Measurements from ENCODE around the gene FBN2. TPM values are rescaled to one million over a fixed set of nuclear protein-coding genes. Genes with fewer than 3 reads are reported as not detected.

The FBN2 gene
- total RNA-seq, 1 experiment from 2014 or later = 0.08 TPM

GRCh38 chr5:128213833-128214232 lies 324.2 kb downstream of the FBN2 start:
- Histone ChIP-seq H3K9me3 (ENCODE audit: control insufficient read depth, insufficient read depth, low read depth, low read length) (no peaks in the 10 kb centered on the region), H3K36me3 (ENCODE audit: control insufficient read depth, insufficient read depth, low read length) (no peaks in the 10 kb centered on the region), H3K27me3 (ENCODE audit: control insufficient read depth, insufficient read depth, low read length) (no peaks in the 10 kb centered on the region), H3K27ac (ENCODE audit: low read length) (no peak overlapping the region), H3K4me3 (ENCODE audit: low read depth in 2 of 2, low read length in 2 of 2) (no peak overlapping the region), H3K4me1 (ENCODE audit: control insufficient read depth, insufficient read depth, low read length) (no peaks in the 10 kb centered on the region; the same call in 1 of the 2 replicates)
- no TSS peak for BruUV-seq (replicated peaks)
- in situ Hi-C loops (cut with HindIII; ENCODE audit: low pct_unique_long_range_greater_than_20kb, low sequenced_read_pairs) (no loop called here), intact Hi-C loops (cut with micrococcal nuclease; ENCODE audit: unreplicated experiment) (loop anchor here (2.0 to 5.0 kb wide), 3 partner anchors 285 to 628 kb away; no protein-coding TSS in a partner anchor)
- TF ChIP-seq TCF7L2 (IDR thresholded peaks at IDR 0.05; ENCODE audit: low read depth, low read length) (no peak), SIN3A (IDR thresholded peaks at IDR 0.05; ENCODE audit: borderline replicate concordance, insufficient read depth, low read depth, low read length) (no peak), POLR2AphosphoS5 (IDR thresholded peaks at IDR 0.05; ENCODE audit: low read depth, low read length) (no peak), REST (IDR thresholded peaks at IDR 0.05; ENCODE audit: insufficient read depth in 1 of 2, low read depth in 2 of 2, low read length in 1 of 2) (no peak), CTCF (IDR thresholded peaks at IDR 0.05) (no peak)
- POLR2A ChIA-PET = no interaction called here
- CTCF ChIA-PET = no interaction called here
- DNase-seq (ENCODE audit: low read depth, low spot score) (no peak), ATAC-seq (no peak)

DNA sequence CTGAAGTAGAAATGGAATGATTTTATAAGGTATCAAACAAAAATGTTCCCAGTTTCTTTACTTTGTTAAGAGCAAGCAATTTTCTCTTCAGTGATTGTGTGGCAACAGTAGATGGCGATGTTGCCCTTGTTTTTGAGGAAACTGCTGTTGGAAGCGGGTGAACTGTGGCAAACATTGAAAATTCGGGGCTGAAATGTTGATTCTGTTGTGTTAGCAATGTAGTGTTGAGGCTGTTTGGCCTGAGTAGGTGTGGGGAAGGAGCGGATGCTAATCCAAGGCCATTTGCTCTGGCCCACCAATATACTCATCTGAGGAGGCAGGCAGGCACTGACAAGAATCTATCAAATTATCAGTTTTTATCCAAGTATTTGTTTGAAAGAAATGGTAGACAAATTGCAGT lies 324.7 kb downstream of the FBN2 start:
- Histone ChIP-seq H3K27ac (ENCODE audit: low read length) (no peak overlapping the region), H3K4me3 (ENCODE audit: low read depth in 2 of 2, low read length in 2 of 2) (no peak overlapping the region), H3K4me1 (ENCODE audit: control insufficient read depth, insufficient read depth, low read length) (no peaks in the 10 kb centered on the region; the same call in 1 of the 2 replicates), H3K9me3 (ENCODE audit: control insufficient read depth, insufficient read depth, low read depth, low read length) (no peaks in the 10 kb centered on the region), H3K36me3 (ENCODE audit: control insufficient read depth, insufficient read depth, low read length) (no peaks in the 10 kb centered on the region), H3K27me3 (ENCODE audit: control insufficient read depth, insufficient read depth, low read length) (no peaks in the 10 kb centered on the region)
- ATAC-seq (peak; percentile 60; the same call in 1 of the 2 replicates), DNase-seq (ENCODE audit: low read depth, low spot score) (peak; percentile 53)
- ChIA-PET CTCF (no interaction called here), POLR2A (no interaction called here)
- in situ Hi-C loops (cut with HindIII; ENCODE audit: low pct_unique_long_range_greater_than_20kb, low sequenced_read_pairs) = no loop called here
- no peak for TF ChIP-seq POLR2AphosphoS5 (IDR thresholded peaks at IDR 0.05; ENCODE audit: low read depth, low read length)
- no peak for TF ChIP-seq REST (IDR thresholded peaks at IDR 0.05; ENCODE audit: insufficient read depth in 1 of 2, low read depth in 2 of 2, low read length in 1 of 2)
- TF ChIP-seq TCF7L2 (IDR thresholded peaks at IDR 0.05; ENCODE audit: low read depth, low read length) = no peak
- TF ChIP-seq SIN3A (IDR thresholded peaks at IDR 0.05; ENCODE audit: borderline replicate concordance, insufficient read depth, low read depth, low read length) = no peak
- TF ChIP-seq CTCF (IDR thresholded peaks at IDR 0.05) = peak; percentile 76
- no TSS peak for BruUV-seq (replicated peaks)
- intact Hi-C loops (cut with micrococcal nuclease; ENCODE audit: unreplicated experiment) = loop anchor here (2.0 to 5.0 kb wide), 2 partner anchors 285 to 629 kb away; no protein-coding TSS in a partner anchor
